ENCODE data around the gene ELOA. TPM values are rescaled to one million over a fixed set of nuclear protein-coding genes. Genes with fewer than 3 reads are reported as not detected.
A peak's percentile ranks its signal among the peaks of the same experiment; 100 is the strongest.

The ELOA gene
- total RNA-seq, 2 experiments from 2014 or later: 24.7 to 41.0 TPM

GRCh38 chr1:23722652-23723051 lies 20.6 kb upstream of the ELOA start:
- H4K20me1 ChIP-seq (ENCODE audit: insufficient read depth, low read length): no peaks in the 10 kb centered on the region
- ChIA-PET CTCF (ENCODE audit: unreplicated experiment) (no interaction called here), POLR2A (interaction anchor here (0.6 kb wide), 1 partner anchor 366 kb away, joined by 3 read pairs; no protein-coding TSS in a partner anchor)
- no peaks in the 10 kb centered on the region for H3K36me3 ChIP-seq (ENCODE audit: insufficient read depth, low read length)
- DNase-seq (ENCODE audit: low spot score): peak; percentile 45
- H3K4me1 ChIP-seq (ENCODE audit: insufficient read depth, low read length, poor library complexity, severe bottlenecking): peaks cover 40% of the 10 kb centered on the region
- no TSS peak for BruUV-seq (replicated peaks)
- peak overlapping the region; percentile 36 for H3K4me2 ChIP-seq (ENCODE audit: low read length)
- TF ChIP-seq EZH2phosphoT487 (IDR thresholded peaks at IDR 0.05; ENCODE audit: borderline replicate concordance, low read depth, low read length) (no peak), CTCF (conservative IDR thresholded peaks at IDR 0.05; ENCODE audit: low read length) (no peak)
- no peak overlapping the region for H3K27ac ChIP-seq (ENCODE audit: low read depth, low read length, poor library complexity, severe bottlenecking)
- H3K9me2 ChIP-seq (ENCODE audit: insufficient read depth, low read length): no peaks in the 10 kb centered on the region
- H2AFZ ChIP-seq (ENCODE audit: low read length): no peak overlapping the region
- no peak overlapping the region for H3K4me3 ChIP-seq (ENCODE audit: low read depth, low read length, poor library complexity, severe bottlenecking)
- intact Hi-C loops (cut with micrococcal nuclease; ENCODE audit: unreplicated experiment): no loop called here
- H3K9me3 ChIP-seq (ENCODE audit: low read length): no peaks in the 10 kb centered on the region
- no peaks in the 10 kb centered on the region for H3K79me2 ChIP-seq (ENCODE audit: insufficient read depth, low read depth, low read length)

GRCh38 chr1:23726686-23727085 lies 16.6 kb upstream of the ELOA start:
- H3K4me1 ChIP-seq (ENCODE audit: insufficient read depth, low read length, poor library complexity, severe bottlenecking): peaks cover 48% of the 10 kb centered on the region

More at GRCh38 chr1:23726686-23727085, 16.6 kb upstream of the ELOA start:
- Histone ChIP-seq H3K79me2 (ENCODE audit: insufficient read depth, low read depth, low read length) (no peaks in the 10 kb centered on the region), H3K4me2 (ENCODE audit: low read length) (peak overlapping the region; percentile 56), H3K36me3 (ENCODE audit: insufficient read depth, low read length) (no peaks in the 10 kb centered on the region), H3K4me3 (ENCODE audit: low read depth, low read length, poor library complexity, severe bottlenecking) (no peak overlapping the region), H2AFZ (ENCODE audit: low read length) (no peak overlapping the region), H3K27ac (ENCODE audit: low read depth, low read length, poor library complexity, severe bottlenecking) (no peak overlapping the region), H3K9me2 (ENCODE audit: insufficient read depth, low read length) (no peaks in the 10 kb centered on the region), H4K20me1 (ENCODE audit: insufficient read depth, low read length) (no peaks in the 10 kb centered on the region), H3K9me3 (ENCODE audit: low read length) (no peaks in the 10 kb centered on the region)
- TF ChIP-seq CTCF (conservative IDR thresholded peaks at IDR 0.05; ENCODE audit: low read length): no peak
- TF ChIP-seq EZH2phosphoT487 (IDR thresholded peaks at IDR 0.05; ENCODE audit: borderline replicate concordance, low read depth, low read length): no peak
- ChIA-PET POLR2A (interaction anchor here (0.6 to 1.4 kb wide), 4 partner anchors 9 to 77 kb away, joined by 3 to 8 read pairs (median 6); partner anchors contain the start of genes ELOA and RPL11), CTCF (ENCODE audit: unreplicated experiment) (no interaction called here)
- intact Hi-C loops (cut with micrococcal nuclease; ENCODE audit: unreplicated experiment): no loop called here
- no TSS peak for BruUV-seq (replicated peaks)
- DNase-seq (ENCODE audit: low spot score): peak; percentile 45

Measured in OCI-LY7 (cell line).